RKO (cell line): ENCODE data around the gene MXRA7.
"Not testable (repeated sequence)": the region's sequence is repeated elsewhere in the genome, so short reads cannot be mapped to it uniquely, and the experiment has no call there.

ENCODE experiments used
- DNase-seq: peaks from one replicate; pipeline ENCODE4 v3.0.0-alpha.2; 2016; ENCODE audit warnings: low spot score

Gene MXRA7

DNA sequence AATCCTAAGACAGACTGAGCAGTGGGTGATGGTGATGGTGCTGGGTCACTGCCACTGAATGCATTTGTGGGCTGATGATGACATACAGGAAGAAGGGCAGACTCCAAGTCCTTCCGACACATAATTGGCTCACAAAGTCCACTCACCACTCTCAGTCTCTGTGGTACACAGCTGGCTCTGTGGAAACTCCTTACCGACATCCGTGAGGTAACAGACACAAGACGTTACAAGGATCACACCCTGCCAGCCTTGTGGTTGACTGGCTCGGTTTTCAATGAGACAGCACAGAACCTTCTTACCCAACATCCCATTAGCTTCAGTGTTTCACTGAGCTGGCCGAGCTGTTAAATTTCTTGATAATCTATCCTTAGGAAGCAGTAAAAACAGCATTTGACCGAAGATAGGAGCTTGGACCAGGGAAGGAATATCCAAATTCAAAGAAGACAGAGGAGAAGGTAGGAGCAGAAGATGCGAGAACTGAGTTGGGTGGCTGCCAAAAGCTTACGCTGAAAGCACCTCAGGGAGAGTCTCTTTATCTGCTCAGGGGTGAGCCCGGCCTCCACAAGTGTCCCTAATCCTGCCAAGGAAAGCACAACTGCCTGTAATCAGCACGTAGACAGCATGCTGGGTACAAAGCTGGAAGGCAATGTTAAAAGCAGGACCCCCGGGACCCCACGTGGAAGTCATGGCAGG lies 5.5 kb upstream of the MXRA7 start:
- peak; percentile 86 for DNase-seq

DNA sequence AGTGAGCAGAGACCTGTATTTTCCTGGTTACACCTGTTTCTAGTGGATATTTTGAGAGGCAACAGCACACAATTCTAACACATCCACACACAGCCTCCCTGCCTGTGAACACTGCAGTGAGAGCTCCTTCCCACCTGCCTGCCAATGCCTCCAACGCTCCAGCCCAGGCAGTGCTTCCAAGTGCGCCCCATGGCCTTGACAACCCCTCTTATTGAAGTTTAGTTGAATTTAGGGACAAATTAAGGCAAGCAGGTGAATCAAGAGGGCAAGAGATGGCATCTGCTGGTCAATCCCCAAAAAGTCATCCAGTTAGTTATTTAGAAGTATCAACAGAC lies 4.7 kb upstream of the MXRA7 start:
- DNase-seq: no peak

GRCh38 chr17:76714822-76715495 lies 4.2 kb upstream of the MXRA7 start:
- peak; percentile 59 for DNase-seq

- no peak for DNase-seq
Measured at GRCh38 chr17:76714336-76714735, 3.6 kb upstream of the MXRA7 start.

GRCh38 chr17:76713765-76714164 lies 3.0 kb upstream of the MXRA7 start:
- no peak for DNase-seq

GRCh38 chr17:76712321-76712720 lies 1.6 kb upstream of the MXRA7 start:
- DNase-seq: not testable (repeated sequence)

- not testable (repeated sequence) for DNase-seq
Measured at GRCh38 chr17:76709951-76710862, 558 bp downstream of the MXRA7 start.

- peak; percentile 96 for DNase-seq
Measured at GRCh38 chr17:76709077-76709950, 1.5 kb downstream of the MXRA7 start.

DNA sequence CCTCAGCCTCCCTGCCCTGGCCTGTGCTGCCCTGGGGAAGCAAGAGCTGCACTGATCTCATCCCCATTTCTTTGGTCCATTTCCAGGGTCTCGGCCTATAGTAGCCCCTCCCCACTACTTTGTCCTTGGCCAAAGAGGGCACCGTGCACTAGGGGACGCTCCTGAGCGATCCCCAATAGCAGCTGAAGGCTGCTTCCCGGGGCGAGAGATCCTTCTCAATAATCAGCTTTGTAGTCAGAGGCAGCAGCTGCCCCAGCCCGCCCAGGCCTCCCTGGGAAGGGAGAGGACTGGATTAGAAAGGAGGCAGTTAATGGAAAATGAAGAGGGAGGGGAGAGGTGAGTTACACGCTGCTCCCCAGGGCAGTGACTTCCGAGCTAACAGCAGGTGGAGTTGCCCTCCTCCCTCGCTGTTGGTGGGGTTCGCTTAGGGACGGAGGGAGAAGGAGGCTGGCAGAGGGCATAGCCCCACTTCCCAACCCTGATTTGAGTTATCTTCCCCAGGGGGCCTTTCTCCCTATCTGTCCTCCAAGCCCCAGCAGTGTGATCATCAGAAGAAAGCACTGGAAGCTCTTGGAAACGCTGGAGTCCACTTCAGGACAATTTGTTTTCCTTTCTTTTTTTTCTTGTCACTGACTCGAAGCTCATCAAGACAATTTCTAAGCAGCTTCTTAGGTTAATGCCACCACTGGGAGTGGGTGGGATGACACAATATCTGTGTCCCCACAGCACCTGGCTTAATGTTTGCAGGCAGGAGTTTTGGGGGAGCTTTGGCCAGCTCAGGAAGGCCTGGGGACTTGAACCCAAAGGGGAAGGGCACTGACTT lies 2.6 kb downstream of the MXRA7 start:
- DNase-seq: no peak

- no peak for DNase-seq
Measured at GRCh38 chr17:76706817-76707216, 3.9 kb downstream of the MXRA7 start.

DNA sequence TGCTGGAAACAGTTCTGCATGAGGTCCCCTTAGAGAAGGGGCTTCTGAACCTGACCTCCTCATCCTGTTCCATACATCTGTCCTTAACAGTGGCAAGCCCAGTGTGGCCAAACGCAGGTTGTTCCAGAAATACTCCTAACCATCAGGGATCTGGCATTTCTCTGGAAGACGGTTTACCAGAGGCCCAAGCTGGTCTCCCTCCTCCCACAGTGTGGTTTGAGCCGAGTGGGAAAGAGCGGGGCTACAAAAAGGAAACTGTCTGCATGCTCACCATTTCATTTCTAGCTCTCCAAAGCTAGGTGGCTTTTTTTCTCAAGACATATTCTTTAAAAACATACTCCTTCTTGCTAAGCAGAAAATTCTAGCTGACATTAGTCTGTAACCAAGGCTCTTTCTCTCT lies 6.0 kb downstream of the MXRA7 start:
- no peak for DNase-seq

GRCh38 chr17:76702941-76703637 lies 7.7 kb downstream of the MXRA7 start:
- DNase-seq: no peak

DNA sequence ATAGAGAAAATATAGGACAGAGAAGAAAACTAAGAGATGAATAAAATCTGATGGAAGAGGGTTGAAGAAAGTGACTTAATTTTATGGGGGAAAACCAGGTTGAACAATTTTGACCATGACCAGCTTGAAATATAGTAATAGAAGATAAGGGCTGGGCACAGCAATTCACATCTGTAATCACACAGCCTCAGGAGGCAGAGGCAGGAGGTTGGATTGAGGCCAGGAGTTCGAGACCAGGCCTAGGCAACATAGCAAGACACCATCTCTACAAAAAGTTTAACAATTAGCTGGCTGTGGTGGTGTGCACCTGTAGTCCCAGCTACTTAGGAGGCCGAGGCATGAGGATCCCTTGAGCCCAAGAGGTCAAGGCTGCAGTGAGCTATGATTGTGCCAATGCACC lies 8.7 kb downstream of the MXRA7 start:
- no peak for DNase-seq

- no peak for DNase-seq
Measured at GRCh38 chr17:76701471-76701967, 9.2 kb downstream of the MXRA7 start.

GRCh38 chr17:76700617-76701470 lies 9.9 kb downstream of the MXRA7 start:
- DNase-seq: no peak

DNA sequence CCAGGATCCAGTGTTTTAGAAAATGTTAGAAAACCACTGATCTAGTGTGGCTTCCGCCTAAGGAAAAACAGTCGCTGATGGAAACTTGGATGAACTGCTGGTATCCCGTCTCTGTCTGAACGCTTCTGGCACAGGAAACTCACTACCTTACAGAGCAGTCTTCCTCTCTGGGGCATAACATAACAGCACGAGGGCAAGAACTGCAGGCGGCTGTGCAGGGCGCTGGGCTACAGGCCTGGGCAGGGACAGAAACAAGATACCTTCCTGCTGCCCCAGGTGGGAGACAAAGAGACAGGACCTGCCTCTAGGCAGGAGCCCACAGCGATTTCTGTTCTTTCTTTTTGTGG lies 10.5 kb downstream of the MXRA7 start:
- DNase-seq: no peak

GRCh38 chr17:76698466-76698977 lies 12.2 kb downstream of the MXRA7 start:
- DNase-seq: not testable (repeated sequence)

- no peak for DNase-seq
Measured at GRCh38 chr17:76697702-76698465, 12.9 kb downstream of the MXRA7 start.
